ENCODE measurements around the gene RNF166.
A peak's percentile ranks its signal among the peaks of the same experiment; 100 is the strongest.
"Not testable (repeated sequence)": the region's sequence is repeated elsewhere in the genome, so short reads cannot be mapped to it uniquely, and the experiment has no call there.

Gene RNF166

DNA sequence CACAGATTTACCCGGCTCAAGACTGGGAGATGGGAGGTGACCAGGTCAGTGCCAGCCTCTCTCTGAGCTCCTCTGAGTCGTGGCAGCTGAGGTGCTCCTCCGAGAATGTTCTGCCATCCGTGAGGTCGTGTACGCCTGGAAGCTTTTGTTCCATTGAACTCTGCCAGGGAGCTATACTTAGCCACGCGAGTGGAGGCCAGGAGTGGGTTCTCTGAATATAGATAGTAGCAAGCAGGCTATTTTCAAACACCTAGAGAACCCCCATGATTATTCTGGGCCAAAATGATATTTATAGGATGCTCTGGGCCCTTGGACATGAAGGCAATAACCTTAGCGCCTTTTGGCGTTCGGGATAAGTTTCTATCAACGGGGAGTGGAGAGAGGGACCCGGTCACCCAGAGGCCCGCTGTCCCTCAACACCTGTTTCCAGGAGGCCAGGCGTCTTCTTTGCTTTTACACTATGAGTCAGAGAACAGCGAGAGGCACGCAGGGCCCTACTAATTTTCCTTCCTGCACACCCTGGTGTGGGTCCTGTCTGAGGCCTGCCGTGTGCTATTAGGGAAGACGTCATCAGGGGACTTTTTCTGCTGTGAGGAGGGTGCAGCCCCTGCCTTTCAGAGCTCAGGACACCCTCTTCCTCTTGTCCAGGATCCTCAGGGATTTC, 32.4 kb downstream of the RNF166 start:
- WGBS, 2 experiments: 92 to 96% methylated on average over 19 of the region's 19 CpGs
- H3K4me3 ChIP-seq (ENCODE audit: insufficient read depth, low read depth, low read length): no peak overlapping the region
- H3K36me3 ChIP-seq (ENCODE audit: control insufficient read depth, insufficient read depth, low read length): no peaks in the 10 kb centered on the region
- no peaks in the 10 kb centered on the region for H3K27me3 ChIP-seq (ENCODE audit: control insufficient read depth, insufficient read depth, low read length, poor library complexity, severe bottlenecking)
- H3K4me1 ChIP-seq (ENCODE audit: control insufficient read depth, insufficient read depth, low read length): peaks cover 5% of the 10 kb centered on the region
- no peaks in the 10 kb centered on the region for H3K9me3 ChIP-seq (ENCODE audit: control insufficient read depth, low read length)
- H3K27ac ChIP-seq (ENCODE audit: insufficient read depth, low read depth, low read length, poor library complexity, severe bottlenecking): no peak overlapping the region

DNA sequence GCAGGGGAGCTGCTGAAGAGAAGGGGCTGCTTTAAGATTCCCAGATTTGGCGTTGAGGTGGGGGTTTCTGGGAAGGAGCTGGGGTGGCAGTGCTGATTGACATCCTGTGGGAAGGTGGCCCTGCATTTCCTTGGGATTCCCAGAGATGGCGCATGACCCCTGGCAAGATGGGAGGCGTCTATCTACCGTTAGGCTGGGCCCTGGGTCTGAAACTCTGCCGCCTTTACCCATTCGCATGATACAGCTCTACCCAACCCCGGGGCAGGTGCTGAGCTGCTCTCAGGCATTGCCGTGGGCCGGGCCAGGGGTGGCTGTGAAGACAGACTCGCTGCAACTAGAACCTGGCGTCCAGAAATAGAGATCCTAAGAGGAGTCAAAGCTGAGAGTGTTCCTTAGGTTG, 33.4 kb downstream of the RNF166 start:
- Histone ChIP-seq H3K4me1 (ENCODE audit: control insufficient read depth, insufficient read depth, low read length) (peaks cover 5% of the 10 kb centered on the region), H3K27me3 (ENCODE audit: control insufficient read depth, insufficient read depth, low read length, poor library complexity, severe bottlenecking) (no peaks in the 10 kb centered on the region), H3K36me3 (ENCODE audit: control insufficient read depth, insufficient read depth, low read length) (no peaks in the 10 kb centered on the region), H3K4me3 (ENCODE audit: insufficient read depth, low read depth, low read length) (no peak overlapping the region), H3K9me3 (ENCODE audit: control insufficient read depth, low read length) (no peaks in the 10 kb centered on the region), H3K27ac (ENCODE audit: insufficient read depth, low read depth, low read length, poor library complexity, severe bottlenecking) (no peak overlapping the region)
- 31 to 32% methylated on average over 11 of the region's 11 CpGs for WGBS, 2 experiments

DNA sequence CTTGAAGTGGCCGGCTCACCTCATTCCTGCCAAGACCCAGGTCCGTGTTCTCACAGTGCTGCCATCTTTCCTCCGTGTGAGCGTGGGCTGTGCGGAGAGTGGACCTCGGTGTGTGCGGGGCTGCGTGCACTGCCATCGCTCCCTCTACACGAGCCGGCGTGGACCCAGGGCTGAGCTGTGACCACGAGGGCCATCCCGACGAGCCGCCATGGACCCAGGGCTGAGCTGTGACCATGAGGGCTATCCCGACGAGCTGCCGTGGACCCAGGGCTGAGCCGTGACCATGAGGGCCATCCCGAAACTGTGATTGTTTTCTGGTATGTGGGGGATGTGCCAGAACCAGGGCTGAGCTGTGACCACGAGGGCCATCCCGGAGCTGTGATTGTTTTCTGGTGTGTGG, 34.4 kb downstream of the RNF166 start:
- Histone ChIP-seq H3K36me3 (ENCODE audit: control insufficient read depth, insufficient read depth, low read length) (no peaks in the 10 kb centered on the region), H3K9me3 (ENCODE audit: control insufficient read depth, low read length) (no peaks in the 10 kb centered on the region), H3K27ac (ENCODE audit: insufficient read depth, low read depth, low read length, poor library complexity, severe bottlenecking) (no peak overlapping the region), H3K27me3 (ENCODE audit: control insufficient read depth, insufficient read depth, low read length, poor library complexity, severe bottlenecking) (no peaks in the 10 kb centered on the region), H3K4me1 (ENCODE audit: control insufficient read depth, insufficient read depth, low read length) (peaks cover 5% of the 10 kb centered on the region), H3K4me3 (ENCODE audit: insufficient read depth, low read depth, low read length) (no peak overlapping the region)
- 95 to 96% methylated on average over 23 of the region's 23 CpGs for WGBS, 2 experiments

DNA sequence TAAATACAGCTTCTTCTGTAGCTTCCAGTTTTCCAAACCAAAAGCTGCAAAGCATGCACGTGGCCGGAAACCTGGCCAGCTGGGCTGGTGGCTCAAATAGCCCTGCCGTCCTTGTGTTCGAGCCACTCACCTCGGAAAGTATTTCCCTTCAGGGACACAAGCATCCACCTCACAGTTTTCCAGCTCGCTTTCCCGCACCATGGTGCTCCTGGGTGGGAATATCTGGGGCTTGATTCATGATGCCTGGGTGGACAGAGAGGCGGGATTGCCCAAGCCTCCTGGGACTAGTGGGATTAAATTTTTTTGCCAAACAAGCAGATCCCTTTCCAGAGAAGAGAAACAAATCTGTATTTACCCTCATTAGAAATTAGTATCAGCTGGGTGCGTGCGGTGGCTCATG, 36.2 kb downstream of the RNF166 start:
- H3K4me1 ChIP-seq (ENCODE audit: control insufficient read depth, insufficient read depth, low read length): peaks cover 5% of the 10 kb centered on the region
- WGBS, 2 experiments: 93 to 94% methylated on average over 10 of the region's 10 CpGs
- no peaks in the 10 kb centered on the region for H3K27me3 ChIP-seq (ENCODE audit: control insufficient read depth, insufficient read depth, low read length, poor library complexity, severe bottlenecking)

DNA sequence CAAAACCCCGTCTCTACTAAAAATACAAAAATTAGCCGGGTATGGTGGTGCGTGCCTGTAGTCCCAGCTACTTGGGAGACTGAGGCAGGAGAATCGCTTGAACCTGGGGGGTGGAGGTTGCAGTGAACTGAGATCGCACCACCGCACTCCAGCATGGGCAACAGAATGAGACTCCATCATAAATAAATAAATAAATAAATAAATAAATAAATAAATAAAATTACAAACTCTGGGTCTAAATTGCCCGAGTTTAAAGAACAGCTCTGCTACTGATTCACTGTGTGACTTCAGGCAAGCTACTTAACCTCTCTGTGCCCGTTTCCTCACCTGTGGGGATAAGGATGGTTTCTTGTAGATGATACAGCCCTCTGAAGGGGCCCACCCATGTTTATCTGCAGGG, 36.7 kb downstream of the RNF166 start:
- not testable (repeated sequence) for H3K36me3 ChIP-seq (ENCODE audit: control insufficient read depth, insufficient read depth, low read length); H3K4me3 ChIP-seq (ENCODE audit: insufficient read depth, low read depth, low read length)
- 78 to 94% methylated on average over 6 to 7 of the region's 8 CpGs for WGBS, 2 experiments

More for the DNA sequence above, 36.2 kb downstream of the RNF166 start:
- Histone ChIP-seq H3K36me3 (ENCODE audit: control insufficient read depth, insufficient read depth, low read length) (no peaks in the 10 kb centered on the region), H3K9me3 (ENCODE audit: control insufficient read depth, low read length) (no peaks in the 10 kb centered on the region), H3K27ac (ENCODE audit: insufficient read depth, low read depth, low read length, poor library complexity, severe bottlenecking) (no peak overlapping the region), H3K4me3 (ENCODE audit: insufficient read depth, low read depth, low read length) (no peak overlapping the region)

DNA sequence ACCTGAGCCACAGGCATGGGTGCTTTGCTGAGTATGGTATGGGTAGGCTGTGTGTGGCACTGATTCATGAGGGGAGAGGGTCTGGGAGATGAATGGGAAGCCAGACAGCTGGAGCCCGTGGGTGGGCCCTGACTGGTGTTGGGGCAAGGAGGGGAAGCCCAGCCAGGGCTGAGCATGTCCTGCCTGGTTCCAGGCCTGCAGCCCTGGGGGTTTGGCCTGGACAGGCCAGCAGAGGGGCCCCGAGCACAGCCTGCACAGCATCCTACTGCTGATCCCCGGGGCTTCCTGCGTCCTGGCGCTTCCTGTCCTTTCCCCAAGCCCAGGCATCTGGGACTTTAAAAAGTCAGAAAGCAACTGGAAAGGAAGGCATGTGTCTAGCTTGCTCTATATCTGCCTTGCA, 38.7 kb downstream of the RNF166 start:
- 72 to 79% methylated on average over 5 of the region's 5 CpGs for WGBS, 2 experiments
- Histone ChIP-seq H3K27me3 (ENCODE audit: control insufficient read depth, insufficient read depth, low read length, poor library complexity, severe bottlenecking) (peaks cover 6% of the 10 kb centered on the region), H3K9me3 (ENCODE audit: control insufficient read depth, low read length) (no peaks in the 10 kb centered on the region), H3K27ac (ENCODE audit: insufficient read depth, low read depth, low read length, poor library complexity, severe bottlenecking) (no peak overlapping the region), H3K36me3 (ENCODE audit: control insufficient read depth, insufficient read depth, low read length) (no peaks in the 10 kb centered on the region), H3K4me1 (ENCODE audit: control insufficient read depth, insufficient read depth, low read length) (peaks cover 2% of the 10 kb centered on the region), H3K4me3 (ENCODE audit: insufficient read depth, low read depth, low read length) (no peak overlapping the region)

More for the DNA sequence above, 36.7 kb downstream of the RNF166 start:
- H3K27ac ChIP-seq (ENCODE audit: insufficient read depth, low read depth, low read length, poor library complexity, severe bottlenecking); H3K4me1 ChIP-seq (ENCODE audit: control insufficient read depth, insufficient read depth, low read length); H3K9me3 ChIP-seq (ENCODE audit: control insufficient read depth, low read length); H3K27me3 ChIP-seq (ENCODE audit: control insufficient read depth, insufficient read depth, low read length, poor library complexity, severe bottlenecking): not testable (repeated sequence)

DNA sequence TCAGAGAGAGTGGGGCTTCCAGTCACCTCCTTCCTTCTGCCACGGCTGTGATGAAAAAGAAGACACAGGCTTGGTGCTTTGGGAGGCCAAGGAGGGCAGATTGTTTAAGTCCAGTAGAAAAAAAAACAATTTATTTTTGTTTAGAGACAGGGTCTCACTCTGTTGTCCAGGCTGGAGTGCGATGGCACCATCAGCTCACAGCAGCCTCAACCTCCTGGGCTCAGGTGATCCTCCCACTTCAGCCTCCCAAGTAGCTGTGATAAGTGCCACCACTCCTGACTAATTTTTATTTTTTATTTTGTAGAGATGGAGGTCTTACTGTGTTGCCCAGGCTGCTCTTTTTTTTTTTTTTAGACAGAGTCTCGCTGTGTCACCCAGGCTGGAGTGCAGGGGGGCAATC, 40.6 kb downstream of the RNF166 start:
- H3K27ac ChIP-seq (ENCODE audit: insufficient read depth, low read depth, low read length, poor library complexity, severe bottlenecking): no peak overlapping the region
- H3K27me3 ChIP-seq (ENCODE audit: control insufficient read depth, insufficient read depth, low read length, poor library complexity, severe bottlenecking): peaks cover 6% of the 10 kb centered on the region
- no peaks in the 10 kb centered on the region for H3K4me1 ChIP-seq (ENCODE audit: control insufficient read depth, insufficient read depth, low read length)
- H3K36me3 ChIP-seq (ENCODE audit: control insufficient read depth, insufficient read depth, low read length): no peaks in the 10 kb centered on the region
- no peak overlapping the region for H3K4me3 ChIP-seq (ENCODE audit: insufficient read depth, low read depth, low read length)
- WGBS, 2 experiments: 95 to 96% methylated on average over 3 of the region's 3 CpGs
- no peaks in the 10 kb centered on the region for H3K9me3 ChIP-seq (ENCODE audit: control insufficient read depth, low read length)

DNA sequence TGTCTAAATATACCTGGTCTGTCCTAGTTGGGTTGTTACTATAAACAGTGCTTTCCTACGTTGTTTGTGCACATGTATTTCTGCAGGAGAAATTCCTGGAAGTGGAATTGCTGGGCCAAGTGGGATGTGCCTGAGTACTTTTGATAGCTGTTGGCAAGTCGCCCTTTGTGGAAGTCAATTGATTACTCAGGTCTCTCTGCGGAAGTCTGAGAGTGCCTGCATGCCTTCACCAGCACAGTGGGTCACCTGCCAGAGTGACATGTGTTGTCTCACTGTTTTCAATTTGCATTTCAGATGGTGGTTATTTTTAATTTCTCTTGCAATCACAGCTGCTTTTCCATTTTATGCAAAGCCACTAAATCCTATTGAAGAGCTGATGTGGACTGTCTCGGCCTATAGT, 41.1 kb downstream of the RNF166 start:
- WGBS, 2 experiments: 95 to 96% methylated on average over 4 of the region's 4 CpGs

DNA sequence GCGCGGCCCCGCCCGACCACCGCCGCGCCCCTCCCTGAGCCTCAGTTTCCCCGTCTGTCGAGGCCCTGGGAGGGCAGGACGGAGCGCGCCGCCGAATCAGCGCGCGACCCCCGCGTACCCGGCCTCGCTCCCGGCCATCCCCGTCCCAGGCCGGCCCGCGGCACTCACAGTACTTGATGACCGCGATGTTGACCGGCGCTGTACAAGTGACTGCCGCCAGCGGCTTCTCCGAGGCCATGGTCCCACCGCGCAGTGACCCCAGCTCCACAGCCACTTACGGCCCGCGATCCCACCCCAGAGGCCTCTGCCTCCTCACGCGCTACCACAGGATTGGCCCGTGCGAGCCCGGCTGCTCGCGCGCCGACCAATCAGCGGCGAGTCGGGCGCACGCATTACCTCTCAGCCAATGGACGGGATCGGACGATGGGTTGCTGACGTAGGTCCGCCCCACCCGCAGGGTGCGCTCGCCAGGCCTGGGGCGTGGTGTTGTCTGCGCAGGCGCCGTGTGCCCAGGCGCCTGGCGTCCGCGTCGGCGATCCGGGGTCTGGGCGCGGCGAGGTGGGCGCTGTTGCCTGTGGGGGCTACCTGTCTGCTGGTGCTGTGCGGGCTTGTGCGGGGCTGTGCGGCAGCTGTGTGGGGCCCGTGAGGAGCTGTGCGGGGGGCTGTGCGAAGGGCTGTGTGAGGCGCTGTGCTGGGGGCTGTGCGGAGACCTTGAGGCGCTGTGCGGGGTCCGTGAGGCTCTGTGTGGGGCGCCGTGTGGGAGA, 43.2 kb downstream of the RNF166 start, which contains the start of gene MVD:
Gene MVD, minus strand, starts transcription at position 249 of the 764 bp plus-strand sequence. Its CDS starts 11 bp downstream, at position 238.
- 0% methylated on average over 88 of the region's 88 CpGs for WGBS, 2 experiments
- Histone ChIP-seq H3K27me3 (ENCODE audit: control insufficient read depth, insufficient read depth, low read length, poor library complexity, severe bottlenecking) (peaks cover 6% of the 10 kb centered on the region), H3K4me3 (ENCODE audit: insufficient read depth, low read depth, low read length) (peak within 1 kb of the TSS; percentile 72), H3K27ac (ENCODE audit: insufficient read depth, low read depth, low read length, poor library complexity, severe bottlenecking) (no peak within 1 kb of the TSS), H3K36me3 (ENCODE audit: control insufficient read depth, insufficient read depth, low read length) (no peaks in the 10 kb centered on the region), H3K9me3 (ENCODE audit: control insufficient read depth, low read length) (no peaks in the 10 kb centered on the region), H3K4me1 (ENCODE audit: control insufficient read depth, insufficient read depth, low read length) (no peaks in the 10 kb centered on the region)

More for the DNA sequence above, 41.1 kb downstream of the RNF166 start:
- Histone ChIP-seq H3K27ac (ENCODE audit: insufficient read depth, low read depth, low read length, poor library complexity, severe bottlenecking) (no peak overlapping the region), H3K4me3 (ENCODE audit: insufficient read depth, low read depth, low read length) (no peak overlapping the region), H3K9me3 (ENCODE audit: control insufficient read depth, low read length) (no peaks in the 10 kb centered on the region), H3K36me3 (ENCODE audit: control insufficient read depth, insufficient read depth, low read length) (no peaks in the 10 kb centered on the region), H3K4me1 (ENCODE audit: control insufficient read depth, insufficient read depth, low read length) (no peaks in the 10 kb centered on the region), H3K27me3 (ENCODE audit: control insufficient read depth, insufficient read depth, low read length, poor library complexity, severe bottlenecking) (peaks cover 6% of the 10 kb centered on the region)

DNA sequence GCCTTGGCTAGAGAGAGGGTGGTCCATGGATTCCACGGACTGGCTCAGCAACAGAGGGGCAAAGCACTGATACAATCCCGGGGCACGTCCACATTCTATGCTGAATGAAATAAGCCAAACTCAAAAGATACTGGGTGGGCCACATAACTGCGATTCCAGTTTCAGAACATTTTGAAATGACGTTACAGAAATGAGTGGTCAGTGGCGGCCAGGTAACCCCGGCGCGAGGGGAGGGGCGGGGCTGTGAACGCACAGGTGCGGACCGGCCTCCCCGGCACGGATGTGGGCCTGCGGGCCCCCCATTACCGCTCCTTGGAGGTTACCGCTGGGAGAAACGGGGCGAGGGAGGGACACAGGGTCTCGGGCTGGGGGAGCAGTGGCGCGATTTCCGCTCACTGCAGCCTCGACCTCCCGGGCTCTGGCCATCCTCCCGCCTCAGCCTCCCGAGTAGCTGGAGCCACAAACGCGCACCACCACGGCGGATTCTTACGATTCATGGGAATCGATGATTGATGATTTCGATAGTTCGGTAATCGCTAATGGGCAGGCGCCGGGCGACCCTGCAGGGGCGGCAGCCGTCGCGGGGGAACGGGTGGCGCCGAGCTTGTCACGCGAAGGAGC, 43.9 kb downstream of the RNF166 start:
- no peaks in the 10 kb centered on the region for H3K9me3 ChIP-seq (ENCODE audit: control insufficient read depth, low read length)
- WGBS, 2 experiments: 2 to 3% methylated on average over 49 of the region's 49 CpGs

More for the DNA sequence above, 43.9 kb downstream of the RNF166 start:
- Histone ChIP-seq H3K4me1 (ENCODE audit: control insufficient read depth, insufficient read depth, low read length) (no peaks in the 10 kb centered on the region), H3K27me3 (ENCODE audit: control insufficient read depth, insufficient read depth, low read length, poor library complexity, severe bottlenecking) (peaks cover 6% of the 10 kb centered on the region), H3K36me3 (ENCODE audit: control insufficient read depth, insufficient read depth, low read length) (no peaks in the 10 kb centered on the region), H3K4me3 (ENCODE audit: insufficient read depth, low read depth, low read length) (peak overlapping the region; percentile 72), H3K27ac (ENCODE audit: insufficient read depth, low read depth, low read length, poor library complexity, severe bottlenecking) (no peak overlapping the region)
